Neural progenitor cell (in vitro differentiated cells): ENCODE measurements around the gene TNS3. TPM values are rescaled to one million over a fixed set of nuclear protein-coding genes. Genes with fewer than 3 reads are reported as not detected.

Source experiments
- DNase-seq: peaks from one replicate; pipeline ENCODE4 v3.0.0-alpha.2; 2016; ENCODE audit warnings: low spot score
- H2AFZ ChIP-seq: fragments of 200-600 bp; sonication (generic); replicated peaks from 2 replicates; pipeline ENCODE4 v1.6.1; 2016; ENCODE audit warnings: antibody characterized with exemption
- H3F3A ChIP-seq: fragments of 200-600 bp; sonication (generic); 2 replicates; pipeline ENCODE4 v1.6.1; 2016; ENCODE audit warnings: antibody characterized with exemption, low read depth
- H3K27ac ChIP-seq: fragments of 200-600 bp; sonication (generic); 2 replicates; pipeline ENCODE4 v1.5.1; 2016; ENCODE audit warnings: mild to moderate bottlenecking
- H3K27me3 ChIP-seq: fragments of 200-600 bp; sonication (generic); 2 replicates; pipeline ENCODE4 v1.6.1; 2016; ENCODE audit warnings: mild to moderate bottlenecking, moderate library complexity
- H3K36me3 ChIP-seq: fragments of 200-600 bp; sonication (generic); 2 replicates; pipeline ENCODE4 v1.5.1; 2016
- H3K4me1 ChIP-seq: fragments of 200-600 bp; sonication (generic); 2 replicates; pipeline ENCODE4 v1.6.1; 2016; ENCODE audit warnings: mixed run types
- H3K4me2 ChIP-seq: fragments of 200-600 bp; sonication (generic); 2 replicates; pipeline ENCODE4 v1.6.1; 2016
- H3K4me3 ChIP-seq: fragments of 200-600 bp; sonication (generic); 2 replicates; pipeline ENCODE4 v1.5.1; 2016
- H3K79me2 ChIP-seq: fragments of 200-600 bp; sonication (generic); 2 replicates; pipeline ENCODE4 v1.6.1; 2016; ENCODE audit warnings: low read depth
- H3K9ac ChIP-seq: fragments of 200-600 bp; sonication (generic); 2 replicates; pipeline ENCODE4 v1.6.1; 2016
- H3K9me3 ChIP-seq: fragments of 200-600 bp; sonication (generic); 2 replicates; pipeline ENCODE4 v1.5.1; 2016; ENCODE audit warnings: low read depth
- H4K20me1 ChIP-seq: fragments of 200-600 bp; sonication (generic); 2 replicates; pipeline ENCODE4 v1.6.1; 2016; ENCODE audit warnings: low read depth
- H3K27ac Mint-ChIP-seq: 3 replicates; pipeline ENCODE4 v1.8.0; 2021; ENCODE audit warnings: mixed read lengths
- H3K27me3 Mint-ChIP-seq: 2 replicates; pipeline ENCODE4 v1.8.0; 2022; ENCODE audit warnings: low read depth, mild to moderate bottlenecking, inconsistent platforms, moderate library complexity, mixed read lengths; ENCODE audit not compliant: insufficient read depth
- H3K36me3 Mint-ChIP-seq: 3 replicates; pipeline ENCODE4 v1.8.0; 2021; ENCODE audit warnings: mixed read lengths
- H3K4me1 Mint-ChIP-seq: 3 replicates; pipeline ENCODE4 v1.8.0; 2021; ENCODE audit warnings: mixed read lengths
- H3K4me3 Mint-ChIP-seq: 3 replicates; pipeline ENCODE4 v1.8.0; 2021; ENCODE audit warnings: mild to moderate bottlenecking, moderate library complexity, mixed read lengths
- H3K9me3 Mint-ChIP-seq: 3 replicates; pipeline ENCODE4 v1.8.0; 2020; ENCODE audit warnings: mixed read lengths
- EZH2 ChIP-seq: fragments of 200-600 bp; sonication (generic); IDR thresholded peaks from 2 replicates; pipeline ENCODE4 v1.6.1; 2017; ENCODE audit warnings: antibody characterized with exemption, mild to moderate bottlenecking, moderate library complexity
- EZH2phosphoT487 ChIP-seq: fragments of 200-600 bp; sonication (generic); IDR thresholded peaks from 2 replicates; pipeline ENCODE4 v1.6.1; 2017; ENCODE audit warnings: antibody characterized with exemption
- total RNA-seq: library from RNA; depleted of rRNA; stranded (reverse); fragments of >200 nt; gene quantifications from 2 replicates; pipeline ENCODE4 v1.2.3, GENCODE V29; 2015; ENCODE audit warnings: low replicate concordance
- TF ChIP-seq, protein P1 (sequence below): fragments of 200-600 bp; sonication (generic); IDR thresholded peaks from 2 replicates; pipeline ENCODE4 v1.5.1; 2017; ENCODE audit warnings: antibody characterized with exemption, mild to moderate bottlenecking

TNS3 gene
- total RNA-seq, 1 donor from 2014 or later: 15.0 TPM

DNA sequence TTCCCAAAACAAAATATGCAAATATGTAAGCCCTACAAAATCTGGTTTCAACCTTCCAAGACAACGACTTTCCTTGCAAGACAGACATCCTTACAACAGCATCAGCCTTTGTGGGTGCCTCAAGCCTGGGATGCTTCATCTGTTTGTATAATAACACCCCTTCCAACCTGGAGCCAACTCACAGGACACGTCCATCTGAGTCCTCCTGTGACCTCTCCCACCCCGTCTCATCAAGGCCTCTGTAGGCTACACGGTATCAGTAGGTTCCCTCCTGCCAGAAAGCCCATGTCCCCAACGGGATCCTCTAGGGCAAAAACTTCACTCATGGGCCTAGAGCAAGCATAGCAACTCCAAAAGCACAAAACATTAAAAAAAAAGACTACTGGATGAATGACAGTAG lies 173.2 kb downstream of the TNS3 start:
- Histone ChIP-seq H2AFZ (no peak overlapping the region), H3K9me3 (no peaks in the 10 kb centered on the region), H3K36me3 (no peaks in the 10 kb centered on the region), H3K4me2 (no peak overlapping the region), H3K4me1 (no peaks in the 10 kb centered on the region), H4K20me1 (no peaks in the 10 kb centered on the region), H3K4me3 (no peak overlapping the region), H3K27ac (no peak overlapping the region), H3K27me3 (no peaks in the 10 kb centered on the region), H3F3A (no peaks in the 10 kb centered on the region), H3K79me2 (no peaks in the 10 kb centered on the region), H3K9ac (no peak overlapping the region)
- no peak for DNase-seq
- H3K36me3 Mint-ChIP-seq: peaks cover 9% of the 10 kb centered on the region
- H3K4me1 Mint-ChIP-seq: peaks cover 5% of the 10 kb centered on the region
- H3K9me3 Mint-ChIP-seq: no peaks in the 10 kb centered on the region
- no peak for TF ChIP-seq EZH2phosphoT487
- TF ChIP-seq EZH2: no peak
- TF ChIP-seq, protein P1, sequence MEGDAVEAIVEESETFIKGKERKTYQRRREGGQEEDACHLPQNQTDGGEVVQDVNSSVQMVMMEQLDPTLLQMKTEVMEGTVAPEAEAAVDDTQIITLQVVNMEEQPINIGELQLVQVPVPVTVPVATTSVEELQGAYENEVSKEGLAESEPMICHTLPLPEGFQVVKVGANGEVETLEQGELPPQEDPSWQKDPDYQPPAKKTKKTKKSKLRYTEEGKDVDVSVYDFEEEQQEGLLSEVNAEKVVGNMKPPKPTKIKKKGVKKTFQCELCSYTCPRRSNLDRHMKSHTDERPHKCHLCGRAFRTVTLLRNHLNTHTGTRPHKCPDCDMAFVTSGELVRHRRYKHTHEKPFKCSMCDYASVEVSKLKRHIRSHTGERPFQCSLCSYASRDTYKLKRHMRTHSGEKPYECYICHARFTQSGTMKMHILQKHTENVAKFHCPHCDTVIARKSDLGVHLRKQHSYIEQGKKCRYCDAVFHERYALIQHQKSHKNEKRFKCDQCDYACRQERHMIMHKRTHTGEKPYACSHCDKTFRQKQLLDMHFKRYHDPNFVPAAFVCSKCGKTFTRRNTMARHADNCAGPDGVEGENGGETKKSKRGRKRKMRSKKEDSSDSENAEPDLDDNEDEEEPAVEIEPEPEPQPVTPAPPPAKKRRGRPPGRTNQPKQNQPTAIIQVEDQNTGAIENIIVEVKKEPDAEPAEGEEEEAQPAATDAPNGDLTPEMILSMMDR: no peak
- peaks cover 9% of the 10 kb centered on the region for H3K27me3 Mint-ChIP-seq
- H3K27ac Mint-ChIP-seq: no peak overlapping the region
- no peak overlapping the region for H3K4me3 Mint-ChIP-seq

DNA sequence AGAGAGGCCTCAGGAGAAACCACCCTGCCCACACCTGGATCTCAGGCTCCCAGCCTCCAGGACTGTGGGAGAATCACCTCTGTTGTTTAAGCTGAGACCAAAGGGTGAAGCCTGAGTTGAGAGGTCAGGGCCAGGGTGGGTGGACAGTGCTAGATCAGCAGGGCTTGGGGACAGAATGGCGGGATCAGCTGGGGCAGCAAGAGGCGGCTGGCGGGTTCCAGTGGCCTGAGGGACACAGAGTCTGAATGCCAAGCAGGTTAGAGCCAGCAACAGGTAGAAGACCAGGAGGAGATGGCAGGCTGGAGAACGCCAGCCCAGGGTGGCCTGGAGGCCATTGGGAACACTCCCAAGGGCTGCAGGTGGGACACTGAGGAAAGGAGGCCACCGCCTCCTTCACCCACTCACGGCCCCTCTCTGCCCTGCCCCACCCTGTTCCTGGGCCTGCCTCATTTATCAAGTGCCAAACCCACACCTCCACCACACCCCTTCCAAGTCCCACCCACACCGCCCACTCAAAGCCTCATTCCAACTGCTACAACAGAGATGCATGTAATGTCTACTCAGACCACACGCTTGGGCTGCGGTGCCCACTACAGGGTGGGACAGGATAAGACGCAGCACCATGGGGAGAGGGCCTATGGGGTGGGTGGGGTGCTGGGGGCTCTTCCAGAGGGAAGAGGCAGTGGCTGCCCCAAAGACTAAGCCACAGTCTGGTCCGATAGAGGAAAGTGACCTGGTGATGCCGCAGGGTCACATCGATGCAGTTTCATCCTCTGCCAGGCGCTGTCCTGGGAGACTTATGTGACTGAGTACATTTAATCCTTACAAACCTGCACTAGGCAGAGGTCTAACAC lies 173.9 kb downstream of the TNS3 start:
- H3K4me1 ChIP-seq: peaks cover 6% of the 10 kb centered on the region
- Mint-ChIP-seq H3K9me3 (no peaks in the 10 kb centered on the region), H3K4me1 (peaks cover 9% of the 10 kb centered on the region), H3K36me3 (peaks cover 7% of the 10 kb centered on the region), H3K27ac (no peak overlapping the region), H3K4me3 (no peak overlapping the region), H3K27me3 (peaks cover 9% of the 10 kb centered on the region)
- TF ChIP-seq EZH2 (no peak), EZH2phosphoT487 (no peak)
- TF ChIP-seq, protein P1: no peak
- H4K20me1 ChIP-seq: no peaks in the 10 kb centered on the region
- no peaks in the 10 kb centered on the region for H3F3A ChIP-seq
- H3K9me3 ChIP-seq: no peaks in the 10 kb centered on the region
- no peak overlapping the region for H3K4me2 ChIP-seq
- no peaks in the 10 kb centered on the region for H3K79me2 ChIP-seq
- H2AFZ ChIP-seq: no peak overlapping the region
- no peaks in the 10 kb centered on the region for H3K27me3 ChIP-seq
- H3K9ac ChIP-seq: no peak overlapping the region
- no peak overlapping the region for H3K27ac ChIP-seq
- no peak overlapping the region for H3K4me3 ChIP-seq
- no peak for DNase-seq
- no peaks in the 10 kb centered on the region for H3K36me3 ChIP-seq

DNA sequence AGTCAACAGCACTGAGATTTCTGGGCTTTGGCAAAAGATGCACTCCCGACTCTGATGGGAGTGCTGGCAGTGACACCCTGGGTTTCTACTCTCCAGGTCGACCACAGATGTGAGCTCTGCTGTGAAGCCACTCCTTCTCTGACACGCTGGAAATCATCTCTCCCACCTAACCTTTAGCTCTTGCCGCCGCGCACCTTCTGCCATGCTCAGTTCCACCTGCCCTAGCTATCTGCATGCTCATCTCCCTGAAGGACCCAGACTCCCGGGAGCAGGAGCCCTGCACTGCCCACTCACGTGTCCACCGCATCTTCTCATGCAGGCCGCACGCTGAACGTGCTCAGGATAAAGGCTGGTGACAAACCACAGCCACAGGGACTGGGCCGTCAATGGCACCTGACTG lies 174.8 kb downstream of the TNS3 start:
- Histone ChIP-seq H2AFZ (no peak overlapping the region), H3F3A (no peaks in the 10 kb centered on the region), H3K27ac (no peak overlapping the region), H3K9ac (no peak overlapping the region), H3K9me3 (no peaks in the 10 kb centered on the region), H3K4me3 (no peak overlapping the region), H3K4me2 (no peak overlapping the region), H3K36me3 (no peaks in the 10 kb centered on the region), H4K20me1 (no peaks in the 10 kb centered on the region), H3K4me1 (peaks cover 8% of the 10 kb centered on the region), H3K79me2 (no peaks in the 10 kb centered on the region), H3K27me3 (no peaks in the 10 kb centered on the region)
- no peaks in the 10 kb centered on the region for H3K9me3 Mint-ChIP-seq
- no peak for DNase-seq
- H3K4me3 Mint-ChIP-seq: no peak overlapping the region
- peaks cover 7% of the 10 kb centered on the region for H3K36me3 Mint-ChIP-seq
- TF ChIP-seq EZH2 (no peak), EZH2phosphoT487 (no peak)
- TF ChIP-seq, protein P1: no peak
- peaks cover 9% of the 10 kb centered on the region for H3K27me3 Mint-ChIP-seq
- peaks cover 11% of the 10 kb centered on the region for H3K4me1 Mint-ChIP-seq
- H3K27ac Mint-ChIP-seq: no peak overlapping the region
